Activated CD4-positive, alpha-beta T cell treated with anti-CD3 and anti-CD28 coated beads, Interleukin-2, amount 10 ng/mL, durations not matched to agents 7 days and 5 days (primary cell): Measurements from ENCODE around the gene CYB5R3. TPM values are rescaled to one million over a fixed set of nuclear protein-coding genes. Genes with fewer than 3 reads are reported as not detected.
"Not testable (repeated sequence)": the region's sequence is repeated elsewhere in the genome, so short reads cannot be mapped to it uniquely, and the experiment has no call there.

Experiments used
- CTCF ChIA-PET: fragments of 350-600 bp; sonication (Branson Sonifier 250); formaldehyde crosslinking; loops from one replicate; lab custom pipeline; 2021; ENCODE audit warnings: antibody characterized with exemption; lab: Charles Lee
- POLR2A ChIA-PET: fragments of 350-600 bp; sonication (Branson Sonifier 250); formaldehyde crosslinking; loops from one replicate; lab custom pipeline; 2021; ENCODE audit warnings: antibody characterized with exemption; lab: Charles Lee
- DNase-seq: peaks from one replicate; pipeline ENCODE4 v3.0.0-alpha.2; 2020
- H3K27ac Mint-ChIP-seq: one replicate; pipeline ENCODE4 v1.8.0; 2021; ENCODE audit warnings: mild to moderate bottlenecking, moderate library complexity, mixed read lengths
- H3K27me3 Mint-ChIP-seq: one replicate; pipeline ENCODE4 v1.8.0; 2021; ENCODE audit warnings: mixed read lengths
- H3K36me3 Mint-ChIP-seq: one replicate; pipeline ENCODE4 v1.8.0; 2021; ENCODE audit warnings: low read depth, mixed read lengths
- H3K4me1 Mint-ChIP-seq: one replicate; pipeline ENCODE4 v1.8.0; 2021; ENCODE audit warnings: mixed read lengths
- H3K4me3 Mint-ChIP-seq: one replicate; pipeline ENCODE4 v1.8.0; 2021; ENCODE audit warnings: mild to moderate bottlenecking, moderate library complexity, mixed read lengths
- H3K9me3 Mint-ChIP-seq: one replicate; pipeline ENCODE4 v1.8.0; 2021; ENCODE audit warnings: mixed read lengths
- total RNA-seq, 2 experiments: library from RNA; stranded (reverse); gene quantifications; one replicate each; pipeline ENCODE4 v1.2.3, GENCODE V29; 2021

Gene CYB5R3
- total RNA-seq, 2 experiments from 2014 or later = 84.3 to 91.9 TPM

DNA sequence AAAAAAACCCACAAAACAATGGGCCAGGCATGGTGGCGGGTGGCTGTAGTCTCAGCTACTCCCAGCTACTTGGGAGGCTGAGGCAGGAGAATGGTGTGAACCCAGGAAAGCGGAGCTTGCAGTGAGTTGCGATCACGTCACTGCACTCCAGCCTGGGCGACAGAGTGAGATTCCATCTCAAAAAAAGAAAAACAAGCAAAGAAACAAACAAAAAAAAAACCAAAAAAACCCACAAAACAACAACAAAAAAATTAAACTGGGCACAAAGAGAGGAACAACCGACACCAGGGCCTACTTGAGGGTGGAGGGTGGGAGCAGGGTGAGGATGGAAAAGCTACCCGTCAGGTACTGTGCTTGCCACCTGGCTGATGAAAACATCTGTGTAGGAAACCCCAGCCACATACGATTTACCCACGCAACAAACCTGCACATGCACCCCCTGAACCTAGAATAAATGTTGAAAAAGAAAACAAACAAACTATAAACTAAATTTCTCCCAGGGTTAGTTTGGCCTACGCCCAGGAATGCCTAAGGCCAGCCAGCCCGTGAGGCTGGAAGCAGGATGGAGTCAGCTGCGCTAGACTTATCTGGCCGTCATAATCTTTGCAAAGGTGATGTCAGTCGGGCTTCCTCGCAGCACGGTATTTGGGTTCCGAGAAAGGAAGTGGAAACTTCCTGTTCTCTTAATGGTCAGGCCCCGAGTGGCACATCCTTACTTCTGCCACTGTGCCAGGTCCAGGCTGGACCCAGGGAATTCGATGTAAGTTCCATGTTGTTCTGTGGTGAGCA, 21.9 kb upstream of the CYB5R3 start:
- Mint-ChIP-seq H3K9me3 (no peaks in the 10 kb centered on the region), H3K36me3 (no peaks in the 10 kb centered on the region), H3K27me3 (peaks cover 1% of the 10 kb centered on the region), H3K4me3 (no peak overlapping the region), H3K27ac (peak overlapping the region; percentile 22), H3K4me1 (peaks cover 13% of the 10 kb centered on the region)
- ChIA-PET POLR2A (interaction anchor here (0.7 kb wide), 1 partner anchor 319 kb away, joined by 3 read pairs; no protein-coding TSS in a partner anchor), CTCF (no interaction called here)
- no peak for DNase-seq

DNA sequence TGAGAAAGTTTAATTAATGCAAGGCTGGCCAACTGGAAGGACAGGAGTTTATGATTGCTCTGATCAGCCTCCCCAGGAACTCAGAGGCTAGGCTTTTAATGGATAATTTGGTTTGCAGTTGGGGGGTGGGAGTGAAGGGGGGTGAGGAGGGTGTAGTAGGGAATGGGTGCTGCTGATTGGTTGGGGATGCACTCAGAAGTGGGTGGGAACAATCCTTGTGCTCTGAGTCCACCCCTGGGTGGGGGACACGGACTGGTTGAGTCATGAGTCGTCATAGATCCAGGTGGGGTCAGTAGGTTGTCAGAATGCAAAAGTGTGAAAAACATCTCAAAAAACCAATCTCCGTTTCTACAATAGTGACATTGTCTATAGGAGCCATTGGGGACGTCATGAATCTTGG, 20.9 kb upstream of the CYB5R3 start:
- H3K4me1 Mint-ChIP-seq = peaks cover 13% of the 10 kb centered on the region
- CTCF ChIA-PET = no interaction called here
- H3K9me3 Mint-ChIP-seq = no peaks in the 10 kb centered on the region
- POLR2A ChIA-PET = interaction anchor here (0.7 kb wide), 1 partner anchor 318 kb away, joined by 3 read pairs; no protein-coding TSS in a partner anchor
- peaks cover 1% of the 10 kb centered on the region for H3K27me3 Mint-ChIP-seq
- no peaks in the 10 kb centered on the region for H3K36me3 Mint-ChIP-seq
- no peak overlapping the region for H3K4me3 Mint-ChIP-seq
- H3K27ac Mint-ChIP-seq = no peak overlapping the region
- no peak for DNase-seq

DNA sequence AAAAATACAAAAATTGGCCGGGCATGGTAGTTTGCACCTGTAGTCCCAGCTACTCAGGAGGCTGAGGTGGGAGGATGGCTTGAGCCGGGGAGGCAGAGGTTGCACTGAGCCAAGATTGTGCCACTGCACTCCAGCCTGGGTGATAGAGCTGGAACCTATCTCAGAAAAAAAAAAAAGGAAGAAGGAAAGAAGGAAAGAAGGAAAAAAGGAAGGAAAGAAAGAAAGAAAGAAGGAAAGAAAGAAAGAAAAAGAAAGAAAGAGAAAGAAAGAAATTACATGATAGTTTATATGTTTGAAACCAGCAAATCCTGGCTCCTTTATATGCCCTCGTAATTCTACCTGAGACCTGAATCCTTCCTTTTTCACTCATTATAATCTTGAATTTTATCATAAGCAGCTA, 17.2 kb upstream of the CYB5R3 start:
- H3K9me3 Mint-ChIP-seq, H3K4me3 Mint-ChIP-seq, POLR2A ChIA-PET, H3K27ac Mint-ChIP-seq, H3K36me3 Mint-ChIP-seq, DNase-seq, H3K27me3 Mint-ChIP-seq, CTCF ChIA-PET: not testable (repeated sequence)
- peaks cover 10% of the 10 kb centered on the region for H3K4me1 Mint-ChIP-seq

DNA sequence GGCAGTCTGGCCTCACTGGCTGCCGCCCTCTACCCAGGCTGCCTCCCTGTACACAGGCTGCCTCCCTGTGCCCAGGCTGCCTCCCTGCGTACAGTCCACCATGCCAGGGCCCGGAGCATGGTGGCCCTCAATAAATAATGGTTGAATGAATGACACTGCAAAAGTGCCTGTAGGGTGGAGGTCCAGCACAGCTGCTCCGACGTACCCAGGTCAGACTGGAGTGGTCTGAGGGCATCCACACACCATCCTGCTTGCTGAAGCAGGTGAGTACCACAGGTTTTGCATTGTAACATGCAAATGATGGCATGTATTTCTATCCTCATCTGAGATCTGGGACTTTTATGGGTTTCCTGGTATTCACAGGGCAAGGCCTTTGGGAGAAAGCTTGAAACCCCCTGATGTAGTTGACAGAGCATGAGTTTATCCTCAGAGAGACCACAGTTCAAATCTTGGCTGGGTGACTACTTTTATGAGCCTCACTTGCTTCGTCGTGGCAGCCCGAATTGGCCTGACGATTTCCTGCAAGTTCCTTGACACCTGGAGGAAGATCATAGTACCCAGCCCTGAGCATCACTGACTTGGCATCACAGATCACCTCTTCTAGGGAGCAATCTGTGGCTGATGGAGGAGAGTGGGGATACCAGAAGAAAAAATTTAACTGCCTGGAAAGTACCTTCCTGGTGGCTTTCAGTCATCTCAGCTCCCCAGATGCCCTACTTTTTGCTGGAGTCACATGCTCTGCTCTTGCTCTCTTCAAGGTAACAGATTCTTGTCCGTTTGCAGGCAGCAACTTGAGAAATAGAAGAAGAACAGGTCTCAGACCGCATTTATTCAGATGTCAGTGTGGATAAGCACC, 16.0 kb upstream of the CYB5R3 start:
- Mint-ChIP-seq H3K4me1 (peaks cover 2% of the 10 kb centered on the region), H3K36me3 (no peaks in the 10 kb centered on the region), H3K4me3 (no peak overlapping the region), H3K9me3 (no peaks in the 10 kb centered on the region), H3K27ac (no peak overlapping the region), H3K27me3 (peaks cover 7% of the 10 kb centered on the region)
- DNase-seq = no peak
- POLR2A ChIA-PET = no interaction called here
- CTCF ChIA-PET = interaction anchor here (1.3 to 1.4 kb wide), 2 partner anchors 11 to 13 kb away, joined by 3 to 4 read pairs; no protein-coding TSS in a partner anchor

DNA sequence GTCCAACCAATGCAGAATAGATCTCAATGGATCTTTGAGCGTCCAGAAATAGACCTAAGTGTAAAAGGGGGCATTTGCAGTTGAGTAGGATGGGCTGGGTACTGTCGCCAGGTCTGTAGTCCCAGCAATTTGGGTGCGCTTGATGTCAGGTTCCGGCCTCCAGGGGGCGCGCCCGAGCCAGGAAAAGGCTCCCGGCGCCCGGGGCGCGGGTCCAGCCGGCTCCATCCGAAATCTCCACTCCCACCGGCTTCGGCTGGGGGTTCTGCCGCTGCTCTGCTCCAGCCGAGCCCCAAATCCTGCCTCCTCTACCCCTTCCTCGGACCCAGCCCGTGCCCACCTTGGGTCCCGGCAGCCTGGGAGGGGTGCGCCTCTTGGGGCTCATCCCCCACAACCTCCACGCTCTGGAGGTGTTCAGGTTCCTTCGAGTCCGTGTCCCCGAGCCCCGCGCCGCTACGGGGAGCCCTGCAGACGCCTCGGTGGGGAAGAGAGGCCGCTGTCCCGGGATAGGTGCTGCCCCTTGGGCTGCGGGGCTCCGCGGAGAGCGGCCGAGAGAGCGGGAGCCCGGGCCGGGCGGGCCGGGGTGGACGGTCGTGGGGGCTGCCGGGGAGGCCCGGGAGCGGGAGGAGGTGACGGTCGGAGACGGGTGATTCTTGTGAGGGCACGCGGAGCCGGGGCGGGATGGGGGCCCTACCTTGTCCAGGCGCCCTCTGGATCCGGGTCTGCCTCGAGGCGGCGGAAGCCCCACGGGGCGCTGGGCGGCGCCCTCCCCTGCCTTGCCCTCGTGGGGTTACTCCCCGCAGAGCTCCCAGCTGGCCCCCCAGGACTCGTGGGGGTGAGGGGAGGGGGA, 13.0 kb upstream of the CYB5R3 start:
- Mint-ChIP-seq H3K9me3 (no peaks in the 10 kb centered on the region), H3K36me3 (no peaks in the 10 kb centered on the region), H3K4me3 (peak overlapping the region; percentile 52), H3K27me3 (peaks cover 6% of the 10 kb centered on the region), H3K4me1 (no peaks in the 10 kb centered on the region), H3K27ac (no peak overlapping the region)
- ChIA-PET POLR2A (no interaction called here), CTCF (interaction anchor here (0.6 kb wide), 1 partner anchor 118 kb away, joined by 4 read pairs; no protein-coding TSS in a partner anchor)
- peak; percentile 83 for DNase-seq

DNA sequence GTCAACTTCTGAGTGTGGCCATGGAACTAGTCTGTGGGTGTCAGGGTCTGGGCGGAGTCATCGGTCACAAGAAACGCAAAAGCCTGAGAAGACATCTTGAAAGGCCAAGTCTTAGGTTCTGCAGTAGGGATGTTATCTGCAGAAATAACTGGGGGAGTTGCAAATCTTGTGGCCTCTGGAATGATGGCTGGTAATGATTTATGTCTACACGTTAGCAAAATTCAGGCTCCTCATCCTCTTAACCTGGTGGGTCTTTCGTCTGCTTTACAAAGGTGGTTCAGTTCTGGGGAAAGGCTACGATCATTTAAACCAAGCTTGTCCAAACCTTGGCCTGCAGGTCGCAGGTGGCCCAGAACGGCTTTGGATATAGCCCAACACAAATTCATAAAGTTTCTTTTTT, 7.4 kb upstream of the CYB5R3 start:
- Mint-ChIP-seq H3K9me3 (no peaks in the 10 kb centered on the region), H3K4me3 (no peak overlapping the region), H3K36me3 (no peaks in the 10 kb centered on the region), H3K27me3 (no peaks in the 10 kb centered on the region), H3K4me1 (no peaks in the 10 kb centered on the region), H3K27ac (no peak overlapping the region)
- ChIA-PET CTCF (interaction anchor here (0.6 kb wide), 1 partner anchor 10 kb away, joined by 3 read pairs; no protein-coding TSS in a partner anchor), POLR2A (no interaction called here)
- DNase-seq = no peak

DNA sequence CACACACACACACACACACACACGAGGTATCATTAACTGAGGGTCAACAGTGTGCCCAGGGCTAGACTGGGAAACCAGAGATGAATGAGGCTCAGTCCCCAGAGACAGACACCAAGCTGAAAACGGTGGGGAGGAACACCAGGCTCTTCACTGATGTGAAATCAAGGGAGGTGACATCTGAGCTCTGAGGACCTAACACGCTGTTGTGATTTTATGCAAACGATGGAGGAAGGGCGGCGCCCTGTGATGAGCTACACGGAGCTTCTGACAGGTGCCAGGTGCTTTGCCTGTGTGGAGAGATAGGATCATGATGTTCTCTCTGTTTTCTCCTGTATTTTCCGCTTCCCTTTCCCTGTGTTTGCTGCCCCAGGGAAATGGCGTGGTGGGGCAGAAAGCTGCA, 6.5 kb upstream of the CYB5R3 start:
- DNase-seq = no peak
- Mint-ChIP-seq H3K4me1 (no peaks in the 10 kb centered on the region), H3K27ac (no peak overlapping the region), H3K4me3 (no peak overlapping the region), H3K36me3 (no peaks in the 10 kb centered on the region), H3K9me3 (no peaks in the 10 kb centered on the region), H3K27me3 (no peaks in the 10 kb centered on the region)
- ChIA-PET CTCF (interaction anchor here (0.6 kb wide), 1 partner anchor 9 kb away, joined by 3 read pairs; no protein-coding TSS in a partner anchor), POLR2A (no interaction called here)

DNA sequence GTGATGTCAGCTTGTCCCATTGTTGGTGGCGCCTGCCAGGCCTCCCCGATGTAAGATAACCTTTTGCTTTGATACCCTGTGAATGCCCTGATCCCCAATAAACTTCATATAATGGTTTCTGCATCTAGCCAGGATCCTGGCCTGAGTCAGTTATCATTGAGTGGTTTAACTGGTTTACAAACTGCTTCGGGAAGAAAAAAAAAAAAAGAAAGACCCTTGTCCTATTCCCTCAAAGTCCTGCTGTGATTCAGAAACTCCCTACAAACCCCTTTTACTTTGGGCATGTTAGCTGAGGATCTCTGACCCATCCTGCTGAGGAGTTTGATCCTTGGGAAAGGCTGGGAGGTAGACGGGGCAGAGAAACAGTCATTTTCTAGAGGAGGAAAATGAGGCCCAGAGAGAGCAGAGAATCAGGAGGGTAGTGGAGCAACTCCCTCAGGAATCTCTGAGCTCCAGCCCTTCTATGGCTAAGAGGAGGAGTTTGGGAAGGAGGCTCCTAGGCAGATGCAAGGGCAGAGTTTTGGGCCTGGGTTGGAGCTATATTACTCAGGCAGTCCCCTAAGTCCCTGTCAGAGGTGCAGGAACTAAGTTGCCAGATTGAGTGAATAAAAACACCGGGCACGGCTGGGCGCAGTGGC, 5.4 kb upstream of the CYB5R3 start:
- Mint-ChIP-seq H3K27ac (no peak overlapping the region), H3K4me3 (no peak overlapping the region), H3K27me3 (no peaks in the 10 kb centered on the region), H3K9me3 (no peaks in the 10 kb centered on the region), H3K4me1 (peaks cover 2% of the 10 kb centered on the region), H3K36me3 (no peaks in the 10 kb centered on the region)
- ChIA-PET CTCF (interaction anchor here (1.1 to 2.2 kb wide), 4 partner anchors 9 to 165 kb away, joined by 3 to 7 read pairs (median 4); no protein-coding TSS in a partner anchor), POLR2A (no interaction called here)
- DNase-seq = no peak

DNA sequence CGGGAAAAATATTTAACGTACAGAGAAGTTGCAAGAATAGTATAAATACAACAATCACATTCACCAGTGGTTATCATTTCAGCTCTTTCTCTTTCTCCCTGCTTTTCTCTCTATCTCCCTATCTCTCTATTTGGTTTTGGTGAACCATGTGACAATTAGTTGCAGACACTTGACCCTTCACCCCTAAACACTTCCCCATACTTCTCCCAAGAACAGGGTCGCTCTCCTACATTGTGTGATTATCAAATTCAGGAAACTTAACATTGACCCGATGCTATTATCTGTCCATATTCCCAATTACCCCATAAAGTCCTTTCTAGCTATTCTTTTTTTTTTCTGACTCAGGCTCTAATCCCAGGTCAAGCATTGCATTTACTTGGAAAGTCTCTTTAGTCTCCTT, 4.8 kb upstream of the CYB5R3 start:
- POLR2A ChIA-PET = no interaction called here
- CTCF ChIA-PET = interaction anchor here (1.1 to 2.2 kb wide), 4 partner anchors 9 to 166 kb away, joined by 3 to 7 read pairs (median 4); no protein-coding TSS in a partner anchor
- no peak for DNase-seq
- H3K27me3 Mint-ChIP-seq = no peaks in the 10 kb centered on the region
- H3K9me3 Mint-ChIP-seq = no peaks in the 10 kb centered on the region
- H3K27ac Mint-ChIP-seq = no peak overlapping the region
- peaks cover 2% of the 10 kb centered on the region for H3K4me1 Mint-ChIP-seq
- H3K36me3 Mint-ChIP-seq = no peaks in the 10 kb centered on the region
- H3K4me3 Mint-ChIP-seq = no peak overlapping the region

DNA sequence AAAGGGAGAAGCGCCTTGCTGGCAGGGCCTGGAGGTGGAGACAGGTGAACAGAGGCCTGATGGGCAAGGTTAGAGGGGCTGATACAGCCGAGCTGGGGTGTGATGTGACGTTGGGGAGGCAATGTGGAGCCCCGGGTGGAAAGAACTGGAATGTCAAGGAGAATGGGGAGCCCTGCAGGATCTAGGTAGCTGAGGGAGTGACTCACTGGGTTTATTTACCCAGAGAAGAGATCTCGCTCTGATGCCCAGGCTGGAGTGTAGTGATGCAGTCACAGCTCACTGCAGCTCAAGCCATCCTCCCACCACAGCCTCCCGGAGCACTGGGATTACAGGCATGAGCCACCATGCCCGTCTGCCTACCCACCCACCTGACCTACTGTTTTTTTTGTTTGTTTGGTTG, 1.9 kb upstream of the CYB5R3 start:
- Mint-ChIP-seq H3K4me1 (peaks cover 16% of the 10 kb centered on the region), H3K36me3 (peaks cover 2% of the 10 kb centered on the region), H3K27me3 (no peaks in the 10 kb centered on the region), H3K27ac (no peak overlapping the region), H3K4me3 (no peak overlapping the region), H3K9me3 (no peaks in the 10 kb centered on the region)
- DNase-seq = no peak
- POLR2A ChIA-PET = no interaction called here
- CTCF ChIA-PET = no interaction called here

DNA sequence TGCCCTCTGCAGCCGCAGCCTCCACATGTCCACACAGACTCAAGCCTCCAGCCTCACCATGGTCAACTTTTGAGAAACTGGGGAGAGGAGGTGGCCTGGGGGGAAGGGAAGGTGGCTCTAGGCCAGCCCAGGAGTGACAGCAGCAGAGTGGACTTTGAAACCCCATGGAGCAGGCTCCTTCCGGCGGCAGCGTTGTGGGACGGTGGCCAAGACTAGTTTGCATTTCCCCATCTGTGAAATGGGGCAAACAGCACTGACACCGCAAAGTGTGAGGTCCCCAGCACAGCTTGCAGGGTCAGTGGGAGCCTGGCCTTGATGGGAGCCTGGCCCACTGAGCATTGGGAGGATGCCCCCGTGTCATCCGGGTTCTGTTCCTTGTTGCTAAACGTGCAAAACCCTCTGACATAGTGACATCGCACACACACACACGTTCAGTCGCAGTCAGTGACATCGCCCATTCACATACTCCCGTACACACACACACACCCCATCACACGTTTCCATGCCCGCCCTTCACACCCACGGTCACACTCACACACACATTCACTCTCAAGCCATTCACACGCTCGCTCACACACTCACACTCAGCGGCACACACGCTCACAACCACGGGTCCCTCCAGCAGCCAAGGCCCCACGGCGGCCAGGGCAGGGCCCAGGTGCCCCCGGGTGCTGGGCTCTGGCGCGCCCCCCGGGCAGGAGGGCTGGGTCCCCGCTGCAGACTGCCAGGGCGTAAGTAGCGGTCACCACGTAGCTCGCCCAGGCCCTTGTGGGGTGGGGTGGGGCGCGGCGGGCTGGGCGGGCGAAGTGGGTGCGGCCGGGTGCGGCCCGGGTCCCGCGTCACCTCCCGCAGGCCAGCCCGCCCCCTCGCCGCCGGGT, 585 bp downstream of the CYB5R3 start:
- Mint-ChIP-seq H3K4me3 (peak overlapping the region; percentile 89), H3K4me1 (peaks cover 24% of the 10 kb centered on the region), H3K36me3 (peaks cover 2% of the 10 kb centered on the region), H3K27me3 (no peaks in the 10 kb centered on the region), H3K9me3 (no peaks in the 10 kb centered on the region), H3K27ac (peak overlapping the region; percentile 98)
- CTCF ChIA-PET = no interaction called here
- DNase-seq = peak; percentile 60
- POLR2A ChIA-PET = interaction anchor here (1.0 kb wide), 1 partner anchor 33 kb away, joined by 8 read pairs; the partner anchor contains the start of gene POLDIP3
